Fibroblast of the conjunctiva (primary cell): ENCODE measurements around the gene KCTD19.

ENCODE experiments used
- DNase-seq: peaks from one replicate; pipeline ENCODE4 v3.0.0-alpha.2; 2010; ENCODE audit warnings: low read depth

KCTD19 gene

DNA sequence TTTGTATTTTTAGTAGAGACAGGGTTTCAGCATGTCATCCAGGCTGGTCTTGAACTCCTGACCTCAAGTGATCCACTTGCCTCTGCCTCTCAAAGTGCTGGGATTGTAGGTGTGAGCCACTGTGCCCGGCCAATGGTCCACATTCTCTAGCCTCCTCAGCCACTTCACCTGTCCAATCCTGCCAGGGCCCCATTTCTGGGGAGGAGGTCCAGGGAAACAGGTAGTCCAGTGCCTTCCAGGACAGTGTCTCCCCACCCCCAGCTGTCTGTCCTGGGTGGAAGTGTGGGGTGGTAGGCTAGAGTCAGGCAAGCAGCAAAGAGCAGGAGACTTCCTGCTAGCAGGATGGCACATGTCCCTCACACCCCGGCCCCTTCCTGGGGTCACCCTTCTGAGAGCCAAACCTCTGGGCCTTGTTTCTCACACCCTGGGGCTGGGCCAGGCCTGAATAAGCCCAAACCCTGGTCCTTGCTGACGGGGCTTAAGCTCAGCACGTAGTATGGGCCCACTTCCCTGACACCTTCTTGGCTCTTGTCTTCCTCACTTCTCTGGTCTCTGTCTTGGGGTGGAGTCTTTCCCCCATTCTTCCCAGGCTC is 84.3 kb downstream of the KCTD19 start:
- DNase-seq, result no peak

DNA sequence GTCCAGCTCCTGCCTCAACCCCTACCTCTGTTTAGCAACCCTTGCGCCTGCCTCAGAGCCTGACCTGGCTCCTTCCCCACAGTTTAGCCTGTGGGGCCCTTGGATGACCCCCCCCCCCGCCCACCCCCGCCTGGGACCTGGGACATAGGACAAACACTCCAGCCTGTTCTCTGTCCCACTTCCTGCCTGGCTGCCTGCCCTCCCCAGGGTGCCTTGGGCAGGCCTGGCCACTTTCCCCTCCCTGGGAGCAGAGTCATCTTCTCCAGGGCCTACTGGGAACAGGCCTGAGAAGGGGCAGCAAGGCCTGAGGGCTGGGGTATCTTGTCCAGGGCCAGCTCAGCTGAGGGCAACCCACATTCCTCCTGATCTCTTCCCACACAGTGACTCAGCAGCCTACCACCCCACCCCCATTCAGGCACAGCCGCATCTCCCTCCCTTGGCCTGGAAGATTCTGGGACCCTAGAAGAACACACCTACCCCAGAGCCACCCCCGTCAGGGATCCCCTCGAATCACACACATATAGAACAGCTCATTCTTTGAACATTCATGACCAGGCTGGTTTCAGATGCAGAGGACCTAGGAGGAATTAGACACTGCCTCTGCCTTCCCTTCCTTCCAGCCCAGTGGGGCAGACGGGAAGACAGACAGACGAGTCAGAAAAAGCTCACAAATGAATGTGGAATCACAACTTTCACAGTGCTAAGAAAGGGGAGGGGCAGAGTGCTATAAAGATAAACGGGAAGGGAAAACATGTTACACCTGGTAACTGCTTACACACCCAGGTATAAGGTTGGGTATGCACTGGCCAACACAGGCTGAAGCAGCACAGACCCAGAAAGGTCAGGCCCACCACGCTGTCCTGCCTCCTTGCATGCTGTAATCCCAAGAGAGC is 85.3 kb downstream of the KCTD19 start:
- peak; percentile 41 for DNase-seq

DNA sequence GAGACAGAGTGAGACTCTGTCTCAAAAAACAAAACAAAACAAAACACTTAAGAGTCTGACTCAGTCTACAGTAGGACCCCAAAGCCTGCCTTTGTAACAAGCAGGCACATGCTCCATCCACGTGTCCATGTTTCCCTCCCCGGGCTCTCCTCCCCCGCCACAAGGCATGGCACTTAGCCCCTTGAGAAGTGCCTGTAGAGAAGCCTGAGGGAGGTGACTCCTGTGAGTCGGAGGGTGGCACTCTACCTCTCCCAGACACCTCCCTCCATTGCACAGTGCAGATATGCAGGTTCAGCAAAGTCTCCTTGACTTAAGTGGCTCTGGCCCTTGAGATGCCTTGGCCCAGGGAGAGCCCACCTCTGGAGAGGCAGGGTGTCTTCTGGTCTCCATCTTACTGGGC is 86.0 kb downstream of the KCTD19 start:
- no peak for DNase-seq
